Renal pelvis (tissue), 4 donors: ENCODE measurements around the gene KIF6. TPM values are rescaled to one million over a fixed set of nuclear protein-coding genes. Genes with fewer than 3 reads are reported as not detected.

Experiments used
- DNase-seq: peaks from one replicate; pipeline ENCODE4 v3.0.0-alpha.2; 2013
- polyA plus RNA-seq, 3 donors: library from polyadenylated mRNA; unstranded; fragments of 120-200 nt; gene quantifications; one replicate each; pipeline ENCODE4 v1.2.1, GENCODE V29; 2013; ENCODE audit not compliant: insufficient read length in 3 of 3

The KIF6 gene
- polyA plus RNA-seq, 3 donors: 3.5 to 4.1 (median 3.9) TPM

- no peak for DNase-seq
Measured at GRCh38 chr6:39453956-39454524, 271.2 kb downstream of the KIF6 start.

- DNase-seq: no peak
Measured at GRCh38 chr6:39453241-39453640, 272.0 kb downstream of the KIF6 start.

GRCh38 chr6:39452306-39453145 lies 272.7 kb downstream of the KIF6 start:
- no peak for DNase-seq

- no peak for DNase-seq
Measured at GRCh38 chr6:39451831-39452230, 273.4 kb downstream of the KIF6 start.

- DNase-seq: no peak
Measured at GRCh38 chr6:39449022-39449421, 276.2 kb downstream of the KIF6 start.

- no peak for DNase-seq
Measured at GRCh38 chr6:39446909-39447308, 278.3 kb downstream of the KIF6 start.

GRCh38 chr6:39445667-39446066 lies 279.5 kb downstream of the KIF6 start:
- DNase-seq: no peak

GRCh38 chr6:39444479-39445019 lies 280.7 kb downstream of the KIF6 start:
- no peak for DNase-seq

- no peak for DNase-seq
Measured at GRCh38 chr6:39441986-39442385, 283.2 kb downstream of the KIF6 start.

GRCh38 chr6:39441301-39441700 lies 283.9 kb downstream of the KIF6 start:
- DNase-seq: no peak

GRCh38 chr6:39440039-39440426 lies 285.2 kb downstream of the KIF6 start:
- DNase-seq: no peak

- no peak for DNase-seq
Measured at GRCh38 chr6:39439342-39440038, 285.7 kb downstream of the KIF6 start.

GRCh38 chr6:39433630-39434029 lies 291.6 kb downstream of the KIF6 start:
- DNase-seq: no peak

GRCh38 chr6:39432330-39433025 lies 292.7 kb downstream of the KIF6 start:
- DNase-seq: no peak

- DNase-seq: no peak
Measured at GRCh38 chr6:39430871-39431523, 294.2 kb downstream of the KIF6 start.

- DNase-seq: no peak
Measured at GRCh38 chr6:39430446-39430845, 294.8 kb downstream of the KIF6 start.

GRCh38 chr6:39428816-39429215 lies 296.4 kb downstream of the KIF6 start:
- DNase-seq: no peak

GRCh38 chr6:39428152-39428551 lies 297.1 kb downstream of the KIF6 start:
- DNase-seq: no peak

GRCh38 chr6:39426073-39426456 lies 299.1 kb downstream of the KIF6 start:
- no peak for DNase-seq

GRCh38 chr6:39425346-39426072 lies 299.7 kb downstream of the KIF6 start:
- DNase-seq: no peak

- DNase-seq: no peak
Measured at GRCh38 chr6:39424831-39425230, 300.4 kb downstream of the KIF6 start.
